Nephron (organoid): ENCODE measurements around the gene CLDN15.
A peak's percentile ranks its signal among the peaks of the same experiment; 100 is the strongest.

Source experiments
- H3K27ac Mint-ChIP-seq, 3 experiments: 2 replicates each; pipeline ENCODE4 v1.8.0; 2020; ENCODE audit warnings: mixed read lengths in 3 of 3, mild to moderate bottlenecking in 2 of 3, moderate library complexity in 1 of 3
- H3K27me3 Mint-ChIP-seq: 2 replicates; pipeline ENCODE4 v1.8.0; 2021; ENCODE audit warnings: low read depth, mild to moderate bottlenecking, moderate library complexity, mixed read lengths
- H3K36me3 Mint-ChIP-seq: 2 replicates; pipeline ENCODE4 v1.8.0; 2020; ENCODE audit warnings: low read depth, mixed read lengths
- H3K4me1 Mint-ChIP-seq: 2 replicates; pipeline ENCODE4 v1.8.0; 2020; ENCODE audit warnings: mixed read lengths
- H3K4me3 Mint-ChIP-seq, 3 experiments: 2 replicates each; pipeline ENCODE4 v1.8.0; 2020; ENCODE audit warnings: mild to moderate bottlenecking in 3 of 3, mixed read lengths in 3 of 3, moderate library complexity in 2 of 3
- H3K9me3 Mint-ChIP-seq: 2 replicates; pipeline ENCODE4 v1.8.0; 2020; ENCODE audit warnings: mixed read lengths
- CTCF ChIP-seq, 3 experiments: fragments of 200-600 bp; sonication (generic); IDR thresholded peaks; one replicate each; pipeline ENCODE4 v1.5.0; 2021; ENCODE audit warnings: antibody characterized with exemption in 3 of 3; ENCODE audit not compliant: unreplicated experiment in 3 of 3

CLDN15 gene

GRCh38 chr7:101235522-101235921 is 2.1 kb downstream of the CLDN15 start:
- no peaks in the 10 kb centered on the region for H3K27me3 Mint-ChIP-seq
- H3K4me3 Mint-ChIP-seq = no peak overlapping the region
- H3K9me3 Mint-ChIP-seq = no peaks in the 10 kb centered on the region
- peaks cover 13% of the 10 kb centered on the region for H3K4me1 Mint-ChIP-seq
- H3K27ac Mint-ChIP-seq = no peak overlapping the region
- TF ChIP-seq CTCF (IDR thresholded peaks at IDR 0.05; ENCODE audit: unreplicated experiment in 3 of 3) = no peak
- peaks cover 8% of the 10 kb centered on the region for H3K36me3 Mint-ChIP-seq

- peaks cover 13% of the 10 kb centered on the region for H3K4me1 Mint-ChIP-seq
- no peak overlapping the region for H3K4me3 Mint-ChIP-seq
- no peaks in the 10 kb centered on the region for H3K9me3 Mint-ChIP-seq
- peaks cover 9% of the 10 kb centered on the region for H3K36me3 Mint-ChIP-seq
- no peak overlapping the region for H3K27ac Mint-ChIP-seq
- peak in 1 of 3 experiments; percentile 22 for TF ChIP-seq CTCF (IDR thresholded peaks at IDR 0.05; ENCODE audit: unreplicated experiment in 3 of 3)
- no peaks in the 10 kb centered on the region for H3K27me3 Mint-ChIP-seq
Measured at GRCh38 chr7:101235050-101235449, 2.6 kb downstream of the CLDN15 start.

- H3K27me3 Mint-ChIP-seq = no peaks in the 10 kb centered on the region
- H3K4me3 Mint-ChIP-seq = no peak overlapping the region
- no peak for TF ChIP-seq CTCF (IDR thresholded peaks at IDR 0.05; ENCODE audit: unreplicated experiment in 3 of 3)
- peaks cover 9% of the 10 kb centered on the region for H3K36me3 Mint-ChIP-seq
- H3K27ac Mint-ChIP-seq = no peak overlapping the region
- no peaks in the 10 kb centered on the region for H3K9me3 Mint-ChIP-seq
- H3K4me1 Mint-ChIP-seq = peaks cover 13% of the 10 kb centered on the region
Measured at GRCh38 chr7:101234636-101235035, 3.0 kb downstream of the CLDN15 start.

- no peaks in the 10 kb centered on the region for H3K9me3 Mint-ChIP-seq
- H3K36me3 Mint-ChIP-seq = peaks cover 13% of the 10 kb centered on the region
Measured at GRCh38 chr7:101233907-101234547, 3.6 kb downstream of the CLDN15 start.

GRCh38 chr7:101232141-101232850 is 5.3 kb downstream of the CLDN15 start:
- Mint-ChIP-seq H3K27ac (peak overlapping the region; percentile 28 to 55 (median 46)), H3K27me3 (no peaks in the 10 kb centered on the region), H3K4me1 (no peaks in the 10 kb centered on the region), H3K4me3 (peak overlapping the region in 2 of 3 experiments; percentile 57 to 63), H3K9me3 (no peaks in the 10 kb centered on the region), H3K36me3 (peaks cover 12% of the 10 kb centered on the region)
- TF ChIP-seq CTCF (IDR thresholded peaks at IDR 0.05; ENCODE audit: unreplicated experiment in 3 of 3) = no peak

More at GRCh38 chr7:101233907-101234547, 3.6 kb downstream of the CLDN15 start:
- Mint-ChIP-seq H3K27me3 (no peaks in the 10 kb centered on the region), H3K27ac (no peak overlapping the region), H3K4me1 (peaks cover 13% of the 10 kb centered on the region), H3K4me3 (no peak overlapping the region)
- TF ChIP-seq CTCF (IDR thresholded peaks at IDR 0.05; ENCODE audit: unreplicated experiment in 3 of 3) = no peak
